ENCODE results near the gene EXOC3L4. TPM values are rescaled to one million over a fixed set of nuclear protein-coding genes. Genes with fewer than 3 reads are reported as not detected.

EXOC3L4 gene
- polyA plus RNA-seq, 1 donor from 2014 or later = not detected

DNA sequence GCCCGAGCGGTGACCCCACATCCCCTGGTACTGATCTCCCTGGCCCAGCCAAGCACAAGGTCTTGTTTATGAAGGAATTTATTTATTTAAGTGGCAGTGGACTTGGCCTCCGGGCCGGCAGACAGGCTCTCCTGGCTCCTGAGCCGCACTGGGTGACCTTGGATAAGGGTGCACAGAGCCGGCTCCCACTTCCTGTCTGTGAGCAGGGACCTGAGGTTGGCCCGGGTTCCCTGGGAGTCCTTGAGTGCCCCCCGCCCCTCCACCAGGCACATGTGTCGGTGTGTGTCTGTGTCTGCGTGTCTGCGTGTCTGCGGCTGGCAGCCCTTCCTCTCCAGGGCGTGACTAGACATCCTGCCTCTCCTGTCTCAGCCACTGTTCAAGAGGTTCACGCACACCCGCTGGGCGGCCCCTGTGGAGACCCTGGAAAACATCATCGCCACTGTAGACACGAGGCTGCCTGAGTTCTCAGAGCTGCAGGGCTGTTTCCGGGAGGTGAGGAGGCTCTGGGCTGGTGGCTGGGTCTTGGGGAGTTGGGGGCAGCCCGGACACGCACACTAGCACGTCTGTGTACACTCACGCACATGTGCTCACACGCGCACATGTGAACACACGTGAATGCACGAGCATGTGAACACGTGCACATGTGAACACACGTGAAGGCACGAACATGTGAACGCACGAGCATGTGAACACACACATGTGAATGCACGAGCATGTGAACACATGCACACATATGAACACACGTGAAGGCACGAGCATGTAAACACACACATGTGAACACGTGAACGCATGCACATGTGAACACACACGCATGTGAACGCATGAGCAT is 38.1 kb downstream of the EXOC3L4 start:
- H3F3A ChIP-seq (ENCODE audit: insufficient read depth, low read length, poor library complexity, severe bottlenecking) = no peaks in the 10 kb centered on the region

DNA sequence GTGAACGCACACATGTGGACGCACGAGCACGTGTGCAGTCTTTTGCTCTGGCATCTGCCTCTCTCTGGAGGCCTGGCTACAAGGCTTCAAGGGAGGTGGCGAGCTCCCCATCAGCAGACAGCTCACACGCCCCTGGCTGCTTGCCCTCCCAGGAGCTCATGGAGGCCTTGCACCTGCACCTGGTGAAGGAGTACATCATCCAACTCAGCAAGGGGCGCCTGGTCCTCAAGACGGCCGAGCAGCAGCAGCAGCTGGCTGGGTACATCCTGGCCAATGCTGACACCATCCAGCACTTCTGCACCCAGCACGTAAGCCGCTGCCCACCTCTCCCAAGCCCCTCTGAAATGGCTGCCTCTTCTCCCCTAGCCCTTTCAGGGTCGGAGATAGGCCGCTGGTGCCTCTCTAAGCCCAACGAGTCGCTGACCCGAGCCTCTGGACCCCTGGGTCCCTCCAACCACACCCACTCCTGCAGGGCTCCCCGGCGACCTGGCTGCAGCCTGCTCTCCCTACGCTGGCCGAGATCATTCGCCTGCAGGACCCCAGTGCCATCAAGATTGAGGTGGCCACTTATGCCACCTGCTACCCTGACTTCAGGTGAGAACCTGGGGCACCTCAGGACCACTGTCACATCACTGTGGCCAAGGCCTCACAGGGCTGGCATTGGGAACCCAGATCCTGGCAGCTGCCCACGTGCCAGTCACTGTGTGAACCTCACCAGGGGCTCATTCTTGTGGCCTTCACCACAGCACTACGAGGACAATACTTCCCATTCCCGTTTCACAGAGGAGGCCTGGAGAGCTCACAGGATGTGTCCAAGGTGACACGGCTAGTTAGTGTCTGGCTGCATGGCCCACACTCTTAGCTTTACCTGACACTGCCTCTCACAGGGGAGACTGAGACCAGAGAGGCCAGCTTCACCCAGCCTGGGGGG is 39.0 kb downstream of the EXOC3L4 start:
- Histone ChIP-seq H3K4me3 (ENCODE audit: low read length) (no peak overlapping the region), H3K36me3 (ENCODE audit: insufficient read depth, low read length) (no peaks in the 10 kb centered on the region), H2AFZ (ENCODE audit: low read depth, low read length) (no peak overlapping the region), H3K9ac (ENCODE audit: low read length) (no peak overlapping the region), H3K4me2 (ENCODE audit: low read length) (no peak overlapping the region), H3K27me3 (ENCODE audit: insufficient read depth, low read depth, low read length) (no peaks in the 10 kb centered on the region), H3K9me2 (ENCODE audit: insufficient read depth, low read length) (no peaks in the 10 kb centered on the region), H3K79me2 (replicated peaks; ENCODE audit: insufficient read depth, low read length) (no peaks in the 10 kb centered on the region), H3F3A (ENCODE audit: insufficient read depth, low read length, poor library complexity, severe bottlenecking) (no peaks in the 10 kb centered on the region), H4K20me1 (ENCODE audit: insufficient read depth) (no peaks in the 10 kb centered on the region), H3K9me3 (ENCODE audit: low read length) (no peaks in the 10 kb centered on the region), H3K27ac (ENCODE audit: low read length) (no peak overlapping the region)
- TF ChIP-seq, protein P1, sequence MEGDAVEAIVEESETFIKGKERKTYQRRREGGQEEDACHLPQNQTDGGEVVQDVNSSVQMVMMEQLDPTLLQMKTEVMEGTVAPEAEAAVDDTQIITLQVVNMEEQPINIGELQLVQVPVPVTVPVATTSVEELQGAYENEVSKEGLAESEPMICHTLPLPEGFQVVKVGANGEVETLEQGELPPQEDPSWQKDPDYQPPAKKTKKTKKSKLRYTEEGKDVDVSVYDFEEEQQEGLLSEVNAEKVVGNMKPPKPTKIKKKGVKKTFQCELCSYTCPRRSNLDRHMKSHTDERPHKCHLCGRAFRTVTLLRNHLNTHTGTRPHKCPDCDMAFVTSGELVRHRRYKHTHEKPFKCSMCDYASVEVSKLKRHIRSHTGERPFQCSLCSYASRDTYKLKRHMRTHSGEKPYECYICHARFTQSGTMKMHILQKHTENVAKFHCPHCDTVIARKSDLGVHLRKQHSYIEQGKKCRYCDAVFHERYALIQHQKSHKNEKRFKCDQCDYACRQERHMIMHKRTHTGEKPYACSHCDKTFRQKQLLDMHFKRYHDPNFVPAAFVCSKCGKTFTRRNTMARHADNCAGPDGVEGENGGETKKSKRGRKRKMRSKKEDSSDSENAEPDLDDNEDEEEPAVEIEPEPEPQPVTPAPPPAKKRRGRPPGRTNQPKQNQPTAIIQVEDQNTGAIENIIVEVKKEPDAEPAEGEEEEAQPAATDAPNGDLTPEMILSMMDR (IDR thresholded peaks at IDR 0.05; ENCODE audit: poor library complexity, severe bottlenecking) = no peak
- TF ChIP-seq EZH2 (IDR thresholded peaks at IDR 0.05; ENCODE audit: borderline replicate concordance, insufficient read depth, low read length, poor library complexity, severe bottlenecking) (no peak), TAF1 (IDR thresholded peaks at IDR 0.05; ENCODE audit: low read depth) (no peak), SMC3 (conservative IDR thresholded peaks at IDR 0.05; ENCODE audit: poor library complexity) (no peak), MXI1 (conservative IDR thresholded peaks at IDR 0.05; ENCODE audit: poor library complexity, severe bottlenecking) (no peak)

More for the DNA sequence above, 38.1 kb downstream of the EXOC3L4 start:
- TF ChIP-seq EP300 (conservative IDR thresholded peaks at IDR 0.05; ENCODE audit: poor library complexity, severe bottlenecking) (no peak), RAD21 (conservative IDR thresholded peaks at IDR 0.05) (no peak), TAF1 (IDR thresholded peaks at IDR 0.05; ENCODE audit: low read depth) (no peak), SMC3 (conservative IDR thresholded peaks at IDR 0.05; ENCODE audit: poor library complexity) (no peak), POLR2AphosphoS5 (IDR thresholded peaks at IDR 0.05) (no peak), EZH2 (IDR thresholded peaks at IDR 0.05; ENCODE audit: borderline replicate concordance, insufficient read depth, low read length, poor library complexity, severe bottlenecking) (no peak), MXI1 (conservative IDR thresholded peaks at IDR 0.05; ENCODE audit: poor library complexity, severe bottlenecking) (no peak)
- TF ChIP-seq, protein P2, sequence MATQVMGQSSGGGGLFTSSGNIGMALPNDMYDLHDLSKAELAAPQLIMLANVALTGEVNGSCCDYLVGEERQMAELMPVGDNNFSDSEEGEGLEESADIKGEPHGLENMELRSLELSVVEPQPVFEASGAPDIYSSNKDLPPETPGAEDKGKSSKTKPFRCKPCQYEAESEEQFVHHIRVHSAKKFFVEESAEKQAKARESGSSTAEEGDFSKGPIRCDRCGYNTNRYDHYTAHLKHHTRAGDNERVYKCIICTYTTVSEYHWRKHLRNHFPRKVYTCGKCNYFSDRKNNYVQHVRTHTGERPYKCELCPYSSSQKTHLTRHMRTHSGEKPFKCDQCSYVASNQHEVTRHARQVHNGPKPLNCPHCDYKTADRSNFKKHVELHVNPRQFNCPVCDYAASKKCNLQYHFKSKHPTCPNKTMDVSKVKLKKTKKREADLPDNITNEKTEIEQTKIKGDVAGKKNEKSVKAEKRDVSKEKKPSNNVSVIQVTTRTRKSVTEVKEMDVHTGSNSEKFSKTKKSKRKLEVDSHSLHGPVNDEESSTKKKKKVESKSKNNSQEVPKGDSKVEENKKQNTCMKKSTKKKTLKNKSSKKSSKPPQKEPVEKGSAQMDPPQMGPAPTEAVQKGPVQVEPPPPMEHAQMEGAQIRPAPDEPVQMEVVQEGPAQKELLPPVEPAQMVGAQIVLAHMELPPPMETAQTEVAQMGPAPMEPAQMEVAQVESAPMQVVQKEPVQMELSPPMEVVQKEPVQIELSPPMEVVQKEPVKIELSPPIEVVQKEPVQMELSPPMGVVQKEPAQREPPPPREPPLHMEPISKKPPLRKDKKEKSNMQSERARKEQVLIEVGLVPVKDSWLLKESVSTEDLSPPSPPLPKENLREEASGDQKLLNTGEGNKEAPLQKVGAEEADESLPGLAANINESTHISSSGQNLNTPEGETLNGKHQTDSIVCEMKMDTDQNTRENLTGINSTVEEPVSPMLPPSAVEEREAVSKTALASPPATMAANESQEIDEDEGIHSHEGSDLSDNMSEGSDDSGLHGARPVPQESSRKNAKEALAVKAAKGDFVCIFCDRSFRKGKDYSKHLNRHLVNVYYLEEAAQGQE (IDR thresholded peaks at IDR 0.05; ENCODE audit: borderline replicate concordance) = no peak
- TF ChIP-seq, protein P1 (IDR thresholded peaks at IDR 0.05; ENCODE audit: poor library complexity, severe bottlenecking) = no peak
- no peaks in the 10 kb centered on the region for H3K9me2 ChIP-seq (ENCODE audit: insufficient read depth, low read length)
- no peaks in the 10 kb centered on the region for H3K79me2 ChIP-seq (replicated peaks; ENCODE audit: insufficient read depth, low read length)
- H3K36me3 ChIP-seq (ENCODE audit: insufficient read depth, low read length) = no peaks in the 10 kb centered on the region
- H3K27ac ChIP-seq (ENCODE audit: low read length) = no peak overlapping the region
- H3K9me3 ChIP-seq (ENCODE audit: low read length) = no peaks in the 10 kb centered on the region
- H3K4me2 ChIP-seq (ENCODE audit: low read length) = no peak overlapping the region
- H3K9ac ChIP-seq (ENCODE audit: low read length) = no peak overlapping the region
- H4K20me1 ChIP-seq (ENCODE audit: insufficient read depth) = no peaks in the 10 kb centered on the region
- H3K27me3 ChIP-seq (ENCODE audit: insufficient read depth, low read depth, low read length) = no peaks in the 10 kb centered on the region
- no peak overlapping the region for H3K4me3 ChIP-seq (ENCODE audit: low read length)
- no peak overlapping the region for H2AFZ ChIP-seq (ENCODE audit: low read depth, low read length)

All from neural cell (in vitro differentiated cells).